Activated CD4-positive, alpha-beta T cell treated with anti-CD3 and anti-CD28 coated beads, Interleukin-2, amount 10 ng/mL, durations not matched to agents 24 days and 14 days (primary cell): Measurements from ENCODE around the gene PTPRF. TPM values are rescaled to one million over a fixed set of nuclear protein-coding genes. Genes with fewer than 3 reads are reported as not detected.
"Not testable (repeated sequence)": the region's sequence is repeated elsewhere in the genome, so short reads cannot be mapped to it uniquely, and the experiment has no call there.

Source experiments
- DNase-seq: peaks from one replicate; pipeline ENCODE4 v3.0.0; 2022
- H3K27ac Mint-ChIP-seq: one replicate; pipeline ENCODE4 v1.8.0; 2022; ENCODE audit warnings: mild to moderate bottlenecking, mixed read lengths
- H3K27me3 Mint-ChIP-seq: one replicate; pipeline ENCODE4 v1.8.0; 2022; ENCODE audit warnings: mixed read lengths
- H3K36me3 Mint-ChIP-seq: one replicate; pipeline ENCODE4 v1.8.0; 2022; ENCODE audit warnings: low read depth, mild to moderate bottlenecking, mixed read lengths
- H3K4me1 Mint-ChIP-seq: one replicate; pipeline ENCODE4 v1.8.0; 2021; ENCODE audit warnings: mixed read lengths
- H3K4me3 Mint-ChIP-seq: one replicate; pipeline ENCODE4 v1.8.0; 2022; ENCODE audit warnings: mild to moderate bottlenecking, moderate library complexity, mixed read lengths
- H3K9me3 Mint-ChIP-seq: one replicate; pipeline ENCODE4 v1.8.0; 2021; ENCODE audit warnings: mixed read lengths
- intact Hi-C: fragments of 100-400 bp; cut with micrococcal nuclease; formaldehyde crosslinking; loops from one replicate; pipeline ENCODE4 v1.15.1; 2023
- total RNA-seq: library from RNA; stranded (reverse); gene quantifications from 2 replicates; pipeline ENCODE4 v1.2.3, GENCODE V29; 2022

Gene PTPRF
- total RNA-seq, 1 donor from 2014 or later = 2.1 TPM

DNA sequence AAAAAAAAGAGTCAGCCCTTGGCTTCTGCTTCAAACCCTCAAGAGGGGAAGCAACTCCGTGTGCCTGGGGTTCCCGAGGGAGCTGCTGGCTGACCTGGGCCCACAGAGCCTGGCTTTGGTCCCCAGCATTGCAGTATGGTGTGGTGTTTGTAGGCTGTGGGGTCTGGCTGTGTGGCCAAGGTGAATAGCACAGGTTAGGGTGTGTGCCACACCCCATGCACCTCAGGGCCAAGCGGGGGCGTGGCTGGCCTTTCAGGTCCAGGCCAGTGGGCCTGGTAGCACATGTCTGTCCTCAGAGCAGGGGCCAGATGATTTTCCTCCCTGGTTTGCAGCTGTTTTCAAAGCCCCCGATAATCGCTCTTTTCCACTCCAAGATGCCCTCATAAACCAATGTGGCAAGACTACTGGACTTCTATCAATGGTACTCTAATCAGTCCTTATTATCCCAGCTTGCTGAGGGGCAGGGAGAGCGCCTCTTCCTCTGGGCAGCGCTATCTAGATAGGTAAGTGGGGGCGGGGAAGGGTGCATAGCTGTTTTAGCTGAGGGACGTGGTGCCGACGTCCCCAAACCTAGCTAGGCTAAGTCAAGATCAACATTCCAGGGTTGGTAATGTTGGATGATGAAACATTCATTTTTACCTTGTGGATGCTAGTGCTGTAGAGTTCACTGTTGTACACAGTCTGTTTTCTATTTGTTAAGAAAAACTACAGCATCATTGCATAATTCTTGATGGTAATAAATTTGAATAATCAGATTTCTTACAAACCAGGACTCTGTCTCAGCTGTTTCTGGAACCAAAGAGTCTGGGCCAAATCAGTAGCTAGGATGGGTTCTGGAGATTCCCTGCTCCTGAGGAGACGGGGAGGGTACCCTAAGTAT, 92.5 kb downstream of the PTPRF start:
- intact Hi-C loops = no loop called here
- Mint-ChIP-seq H3K27me3 (no peaks in the 10 kb centered on the region), H3K27ac (no peak overlapping the region), H3K4me1 (no peaks in the 10 kb centered on the region), H3K36me3 (no peaks in the 10 kb centered on the region), H3K4me3 (no peak overlapping the region), H3K9me3 (no peaks in the 10 kb centered on the region)
- no peak for DNase-seq

GRCh38 chr1:43625063-43625780, 94.5 kb downstream of the PTPRF start:
- intact Hi-C loops = no loop called here
- Mint-ChIP-seq H3K4me1 (no peaks in the 10 kb centered on the region), H3K27ac (no peak overlapping the region), H3K4me3 (no peak overlapping the region), H3K36me3 (no peaks in the 10 kb centered on the region), H3K9me3 (no peaks in the 10 kb centered on the region), H3K27me3 (no peaks in the 10 kb centered on the region)
- DNase-seq = no peak

- no peak for DNase-seq
- H3K9me3 Mint-ChIP-seq = no peaks in the 10 kb centered on the region
- peaks cover 7% of the 10 kb centered on the region for H3K27me3 Mint-ChIP-seq
- no peaks in the 10 kb centered on the region for H3K36me3 Mint-ChIP-seq
- intact Hi-C loops = no loop called here
- no peaks in the 10 kb centered on the region for H3K4me1 Mint-ChIP-seq
- no peak overlapping the region for H3K4me3 Mint-ChIP-seq
- H3K27ac Mint-ChIP-seq = no peak overlapping the region
These were observed 101.5 kb downstream of the PTPRF start for GRCh38 chr1:43632135-43632670.

DNA sequence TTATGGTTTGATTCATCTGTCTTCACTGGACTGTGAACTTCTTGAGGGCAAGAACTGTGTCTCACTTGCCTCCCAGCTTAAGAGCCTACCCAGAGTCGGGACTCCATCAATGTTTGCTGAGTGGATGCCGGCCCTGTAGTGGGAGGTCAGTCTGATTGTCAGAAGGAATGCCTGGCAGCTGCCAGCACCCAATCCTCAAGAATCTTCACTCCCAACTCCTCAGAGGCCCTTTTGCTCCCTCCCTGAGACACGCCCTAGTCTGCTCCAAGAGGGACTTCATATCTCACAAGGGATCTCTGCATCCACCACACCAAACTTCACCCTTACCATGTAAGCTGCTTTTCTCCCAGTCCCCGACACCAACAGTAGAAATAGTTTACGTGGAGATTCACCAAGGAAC, 104.0 kb downstream of the PTPRF start:
- intact Hi-C loops = no loop called here
- H3K27ac Mint-ChIP-seq = no peak overlapping the region
- H3K4me1 Mint-ChIP-seq = no peaks in the 10 kb centered on the region
- DNase-seq = no peak
- H3K4me3 Mint-ChIP-seq = no peak overlapping the region
- peaks cover 7% of the 10 kb centered on the region for H3K27me3 Mint-ChIP-seq
- no peaks in the 10 kb centered on the region for H3K9me3 Mint-ChIP-seq
- no peaks in the 10 kb centered on the region for H3K36me3 Mint-ChIP-seq

- no peak overlapping the region for H3K27ac Mint-ChIP-seq
- no peak overlapping the region for H3K4me3 Mint-ChIP-seq
- intact Hi-C loops = no loop called here
- no peak for DNase-seq
- no peaks in the 10 kb centered on the region for H3K4me1 Mint-ChIP-seq
- H3K36me3 Mint-ChIP-seq = no peaks in the 10 kb centered on the region
- H3K9me3 Mint-ChIP-seq = no peaks in the 10 kb centered on the region
- peaks cover 7% of the 10 kb centered on the region for H3K27me3 Mint-ChIP-seq
These were observed 105.4 kb downstream of the PTPRF start for GRCh38 chr1:43636006-43636641.

- H3K4me3 Mint-ChIP-seq = no peak overlapping the region
- no peaks in the 10 kb centered on the region for H3K36me3 Mint-ChIP-seq
- peaks cover 7% of the 10 kb centered on the region for H3K27me3 Mint-ChIP-seq
- no peaks in the 10 kb centered on the region for H3K4me1 Mint-ChIP-seq
- H3K27ac Mint-ChIP-seq = no peak overlapping the region
- no peak for DNase-seq
- intact Hi-C loops = no loop called here
- no peaks in the 10 kb centered on the region for H3K9me3 Mint-ChIP-seq
These were observed 106.6 kb downstream of the PTPRF start for GRCh38 chr1:43637267-43637666.

DNA sequence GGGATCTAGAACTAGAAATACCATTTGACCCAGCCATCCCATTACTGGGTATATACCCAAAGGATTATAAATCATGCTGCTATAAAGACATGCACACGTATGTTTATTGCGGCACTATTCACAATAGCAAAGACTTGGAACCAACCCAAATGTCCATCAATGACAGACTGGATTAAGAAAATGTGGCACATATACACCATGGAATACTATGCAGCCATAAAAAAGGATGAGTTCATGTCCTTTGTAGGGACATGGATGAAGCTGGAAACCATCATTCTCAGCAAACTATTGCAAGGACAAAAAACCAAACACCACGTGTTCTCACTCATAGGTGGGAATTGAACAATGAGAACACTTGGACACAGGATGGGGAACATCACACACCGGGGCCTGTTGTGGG, 107.7 kb downstream of the PTPRF start:
- DNase-seq, H3K36me3 Mint-ChIP-seq, H3K4me3 Mint-ChIP-seq, H3K9me3 Mint-ChIP-seq, intact Hi-C loops, H3K27ac Mint-ChIP-seq, H3K4me1 Mint-ChIP-seq: not testable (repeated sequence)
- H3K27me3 Mint-ChIP-seq = peaks cover 14% of the 10 kb centered on the region

GRCh38 chr1:43639976-43640794, 109.5 kb downstream of the PTPRF start:
- H3K4me1 Mint-ChIP-seq = peaks cover under 1% of the 10 kb centered on the region
- H3K4me3 Mint-ChIP-seq = no peak overlapping the region
- intact Hi-C loops = no loop called here
- H3K27me3 Mint-ChIP-seq = peaks cover 12% of the 10 kb centered on the region
- no peaks in the 10 kb centered on the region for H3K36me3 Mint-ChIP-seq
- no peaks in the 10 kb centered on the region for H3K9me3 Mint-ChIP-seq
- DNase-seq = no peak
- no peak overlapping the region for H3K27ac Mint-ChIP-seq

DNA sequence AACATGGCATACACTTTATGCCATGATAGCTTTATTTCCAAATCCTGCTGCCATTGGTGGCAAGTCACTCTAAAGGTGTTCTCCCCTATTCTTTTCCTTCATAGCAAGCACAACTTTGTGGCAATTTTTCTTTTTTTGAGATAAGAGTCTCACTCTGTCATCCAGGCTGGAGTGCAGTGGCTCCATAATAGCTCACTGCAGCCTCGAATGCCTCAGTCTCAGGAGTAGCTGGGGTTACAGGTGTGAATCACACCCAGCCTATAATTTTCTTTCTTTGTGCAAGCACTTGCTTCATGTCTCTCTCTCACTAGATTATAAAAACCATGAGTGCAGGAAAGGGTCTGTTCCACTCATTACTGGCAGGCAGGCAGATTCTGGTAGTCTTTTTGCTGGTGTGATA, 113.9 kb downstream of the PTPRF start:
- Mint-ChIP-seq H3K27me3 (peaks cover 20% of the 10 kb centered on the region), H3K27ac (no peak overlapping the region), H3K36me3 (no peaks in the 10 kb centered on the region), H3K9me3 (no peaks in the 10 kb centered on the region), H3K4me1 (peaks cover 4% of the 10 kb centered on the region), H3K4me3 (no peak overlapping the region)
- no peak for DNase-seq
- intact Hi-C loops = no loop called here

DNA sequence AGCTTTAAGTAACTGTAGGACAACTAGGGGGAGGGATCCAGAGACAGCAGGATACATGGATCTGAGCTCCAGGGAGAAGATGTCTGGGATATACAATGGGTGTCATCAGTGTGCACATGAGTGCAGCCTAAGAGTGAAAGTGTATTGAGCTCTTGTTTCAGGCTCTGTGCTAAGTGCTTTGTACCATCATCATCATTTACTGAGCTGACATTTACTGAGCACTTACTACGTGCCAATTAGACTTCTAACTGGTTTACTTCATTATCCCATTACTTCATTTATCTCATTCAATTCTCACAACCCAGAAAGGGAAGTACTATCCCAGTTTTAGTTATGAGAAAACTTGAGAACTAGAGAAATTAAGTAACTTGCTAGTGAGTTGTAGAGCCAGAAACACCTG, 114.8 kb downstream of the PTPRF start:
- H3K4me1 Mint-ChIP-seq = peaks cover 4% of the 10 kb centered on the region
- peaks cover 20% of the 10 kb centered on the region for H3K27me3 Mint-ChIP-seq

GRCh38 chr1:43647331-43647730, 116.6 kb downstream of the PTPRF start:
- H3K36me3 Mint-ChIP-seq, H3K27ac Mint-ChIP-seq, H3K4me3 Mint-ChIP-seq, H3K9me3 Mint-ChIP-seq, DNase-seq: not testable (repeated sequence)
- intact Hi-C loops = loop anchor here (2.0 to 5.0 kb wide), 3 partner anchors 67 to 420 kb away; partner anchors contain the start of gene ELOVL1
- peaks cover 20% of the 10 kb centered on the region for H3K27me3 Mint-ChIP-seq
- peaks cover 17% of the 10 kb centered on the region for H3K4me1 Mint-ChIP-seq

More for the DNA sequence above, 114.8 kb downstream of the PTPRF start:
- Mint-ChIP-seq H3K36me3 (no peaks in the 10 kb centered on the region), H3K4me3 (no peak overlapping the region), H3K9me3 (no peaks in the 10 kb centered on the region), H3K27ac (no peak overlapping the region)
- no peak for DNase-seq
- intact Hi-C loops = loop anchor here (5.0 kb wide), 2 partner anchors 278 to 418 kb away; partner anchors contain the start of gene ELOVL1

DNA sequence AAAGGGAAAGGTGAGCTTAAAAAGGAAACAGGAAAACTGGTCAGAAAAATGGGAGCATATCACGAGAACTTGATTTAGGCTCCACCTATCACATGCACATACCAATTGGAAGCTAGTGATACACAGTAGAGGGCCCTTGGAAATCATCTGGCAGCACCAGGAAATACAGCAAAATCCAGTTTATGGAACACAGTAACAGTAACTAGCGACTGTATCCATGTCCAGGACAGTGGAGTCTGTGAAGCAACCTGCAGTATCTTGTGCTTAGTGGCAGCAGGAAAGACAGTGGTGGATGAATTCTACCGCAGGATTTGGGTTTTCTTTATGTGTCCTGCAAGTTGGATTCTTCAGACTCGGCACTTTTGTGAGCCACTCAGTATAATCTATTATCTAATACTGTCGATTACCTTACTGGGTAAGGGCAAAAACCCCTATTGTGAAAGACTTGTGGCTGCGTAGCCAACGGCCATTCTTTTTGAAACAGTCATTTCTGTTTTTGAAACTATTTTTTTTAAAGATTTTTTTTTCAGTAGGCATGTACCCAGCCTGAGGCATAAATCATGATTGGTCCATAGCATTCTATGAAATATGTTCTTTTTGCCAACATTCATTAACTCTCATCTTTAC, 117.7 kb downstream of the PTPRF start:
- H3K36me3 Mint-ChIP-seq = peaks cover 3% of the 10 kb centered on the region
- H3K4me3 Mint-ChIP-seq = peak overlapping the region; percentile 91
- H3K27me3 Mint-ChIP-seq = peaks cover 13% of the 10 kb centered on the region
- intact Hi-C loops = loop anchor here (5.0 kb wide), 2 partner anchors 281 to 421 kb away; partner anchors contain the start of gene ELOVL1
- H3K9me3 Mint-ChIP-seq = no peaks in the 10 kb centered on the region
- no peak for DNase-seq
- H3K4me1 Mint-ChIP-seq = peaks cover 21% of the 10 kb centered on the region
- peak overlapping the region; percentile 55 for H3K27ac Mint-ChIP-seq
